Measurements from ENCODE around the gene SLC5A9. TPM values are rescaled to one million over a fixed set of nuclear protein-coding genes. Genes with fewer than 3 reads are reported as not detected.

SLC5A9 gene
- total RNA-seq (2012; rRNA removed), result not detected in 2 replicates

DNA sequence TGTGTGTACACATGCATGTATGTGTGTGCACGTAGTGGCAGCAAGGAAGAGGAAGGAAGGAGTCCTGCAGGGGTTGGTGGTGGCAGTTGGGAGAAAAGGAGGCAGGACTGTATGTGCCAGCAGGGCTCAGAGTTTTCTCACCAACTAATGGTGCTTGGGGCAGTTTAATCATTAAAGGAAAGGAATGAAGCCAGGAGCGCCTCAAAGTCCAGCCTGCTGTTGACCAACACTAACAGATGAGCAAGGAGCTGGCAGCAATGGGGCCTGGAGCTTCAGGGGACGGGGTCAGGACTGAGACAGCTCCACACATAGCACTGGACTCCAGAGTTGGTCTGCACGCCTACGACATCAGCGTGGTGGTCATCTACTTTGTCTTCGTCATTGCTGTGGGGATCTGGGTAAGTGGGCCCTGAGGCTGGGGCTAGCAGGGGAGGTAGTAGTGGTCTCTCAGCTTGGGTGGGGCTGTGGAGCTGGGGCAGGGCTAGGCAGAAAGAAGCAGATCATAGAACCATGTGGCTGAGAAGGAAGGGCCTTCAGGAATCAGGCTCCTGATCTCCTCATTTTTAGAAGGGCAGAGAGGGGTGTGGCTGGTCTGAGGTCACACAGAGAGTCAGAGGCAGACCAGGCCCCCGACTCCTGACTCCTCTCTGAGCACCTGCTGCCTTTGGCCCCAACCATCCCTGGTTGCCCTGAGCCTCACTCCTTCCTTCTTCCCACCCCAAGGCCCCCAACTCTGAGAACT is at the start of gene SLC5A9:
SLC5A9 (plus strand) TSS at position 216 of the 742 bp plus-strand sequence; CDS start at position 237, 21 bp downstream.
- no peaks in the 10 kb centered on the region for H3K36me3 ChIP-seq (ENCODE audit: insufficient read depth, low read length)
- no peak within 1 kb of the TSS for H3K9ac ChIP-seq (ENCODE audit: low read depth, low read length)

DNA sequence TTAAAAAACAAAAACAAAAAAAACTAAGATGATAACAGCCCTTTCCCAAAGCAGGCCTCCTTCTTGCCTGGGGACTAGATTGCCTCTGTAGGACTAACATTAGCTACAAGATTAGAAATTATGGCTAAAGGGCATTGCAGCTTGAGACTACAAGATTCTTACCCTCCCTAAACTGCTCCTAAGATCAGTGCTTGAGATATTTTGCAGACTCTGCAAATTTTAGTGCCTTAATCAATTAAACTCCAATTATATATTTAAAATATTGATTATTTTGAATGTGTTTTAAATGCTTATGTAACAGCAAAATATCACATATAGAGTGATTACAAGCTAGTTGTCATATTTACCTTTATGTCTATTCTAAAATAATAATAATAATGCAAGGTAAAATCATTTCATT is 47.4 kb upstream of the SLC5A9 start:
- no peak overlapping the region for H3K9ac ChIP-seq (ENCODE audit: low read depth, low read length)
- H3K4me1 ChIP-seq (ENCODE audit: control insufficient read depth, insufficient read depth, low read length), result no peaks in the 10 kb centered on the region
- no peaks in the 10 kb centered on the region for H3K36me3 ChIP-seq (ENCODE audit: insufficient read depth, low read length)
- no peak overlapping the region for H3K4me2 ChIP-seq (ENCODE audit: low read length)
- no peak overlapping the region for H3K4me3 ChIP-seq (ENCODE audit: low read length)
- peaks cover 5% of the 10 kb centered on the region for H3K27me3 ChIP-seq (ENCODE audit: control insufficient read depth, insufficient read depth, low read length)
- H3K9me3 ChIP-seq (replicated peaks; ENCODE audit: low read length), result no peaks in the 10 kb centered on the region

More for the DNA sequence above, at the start of gene SLC5A9:
- H3K27me3 ChIP-seq (ENCODE audit: control insufficient read depth, insufficient read depth, low read length), result no peaks in the 10 kb centered on the region
- H3K4me3 ChIP-seq (ENCODE audit: low read length), result no peak within 1 kb of the TSS
- H3K9me3 ChIP-seq (replicated peaks; ENCODE audit: low read length), result no peaks in the 10 kb centered on the region
- H3K4me1 ChIP-seq (ENCODE audit: control insufficient read depth, insufficient read depth, low read length), result no peaks in the 10 kb centered on the region
- no peak within 1 kb of the TSS for H3K4me2 ChIP-seq (ENCODE audit: low read length)

DNA sequence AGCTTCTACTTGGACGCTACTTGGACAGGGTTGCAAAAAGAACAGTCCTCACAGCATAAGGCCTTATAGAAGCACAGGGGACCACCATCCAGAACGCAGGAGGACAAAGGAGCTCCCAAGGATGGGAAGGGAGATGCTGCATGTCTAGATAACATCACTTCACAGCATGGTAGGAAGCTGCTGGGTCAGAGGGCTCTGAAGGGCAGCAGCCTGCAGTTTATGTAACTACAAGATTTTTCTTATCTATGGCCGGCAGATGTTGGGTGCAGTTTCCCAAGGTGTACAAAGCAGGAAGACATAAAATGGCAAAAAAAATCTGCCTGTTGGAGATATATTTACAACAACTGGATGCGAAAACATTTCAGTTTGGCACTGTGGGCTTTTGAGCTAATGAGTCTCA is 45.3 kb upstream of the SLC5A9 start:
- Histone ChIP-seq H3K4me2 (ENCODE audit: low read length) (no peak overlapping the region), H3K4me3 (ENCODE audit: low read length) (no peak overlapping the region), H3K27me3 (ENCODE audit: control insufficient read depth, insufficient read depth, low read length) (peaks cover 6% of the 10 kb centered on the region), H3K9ac (ENCODE audit: low read depth, low read length) (no peak overlapping the region), H3K9me3 (replicated peaks; ENCODE audit: low read length) (no peaks in the 10 kb centered on the region), H3K36me3 (ENCODE audit: insufficient read depth, low read length) (no peaks in the 10 kb centered on the region), H3K4me1 (ENCODE audit: control insufficient read depth, insufficient read depth, low read length) (no peaks in the 10 kb centered on the region)

DNA sequence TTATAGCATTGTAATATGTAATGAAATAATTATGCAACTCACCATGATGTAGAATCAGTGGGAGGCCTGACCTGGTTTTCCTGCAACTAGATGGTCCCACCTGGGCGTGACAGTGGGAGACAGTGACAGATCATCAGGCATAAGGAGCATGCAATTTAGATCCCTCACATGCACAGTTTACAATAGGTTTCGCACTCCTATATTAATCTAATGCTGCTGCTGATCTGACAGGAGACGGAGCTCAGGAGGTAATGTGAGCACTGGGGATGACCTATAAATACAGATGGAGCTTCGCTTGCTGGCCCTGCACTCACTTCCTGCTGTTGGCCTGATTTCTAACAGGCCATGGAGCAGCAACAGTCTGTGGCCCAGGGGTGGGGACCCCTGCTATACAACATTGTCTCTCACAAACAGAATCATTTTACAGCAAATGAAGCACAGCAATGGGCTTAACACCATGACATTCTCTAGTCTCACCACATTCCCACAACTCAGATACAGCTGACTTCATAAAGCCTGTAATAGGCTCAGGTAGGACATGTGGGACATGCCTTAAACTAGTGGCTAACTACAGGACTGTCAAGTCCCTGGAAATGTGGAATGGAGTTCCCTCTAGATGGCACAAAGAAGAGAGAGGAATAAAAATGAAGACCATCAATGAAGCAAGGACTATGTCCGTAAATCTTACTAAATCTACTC is 40.7 kb upstream of the SLC5A9 start:
- Histone ChIP-seq H3K9ac (ENCODE audit: low read depth, low read length) (no peak overlapping the region), H3K9me3 (replicated peaks; ENCODE audit: low read length) (peaks cover 1% of the 10 kb centered on the region), H3K36me3 (ENCODE audit: insufficient read depth, low read length) (no peaks in the 10 kb centered on the region), H3K27me3 (ENCODE audit: control insufficient read depth, insufficient read depth, low read length) (peaks cover 6% of the 10 kb centered on the region), H3K4me1 (ENCODE audit: control insufficient read depth, insufficient read depth, low read length) (no peaks in the 10 kb centered on the region), H3K4me2 (ENCODE audit: low read length) (no peak overlapping the region), H3K4me3 (ENCODE audit: low read length) (no peak overlapping the region)

DNA sequence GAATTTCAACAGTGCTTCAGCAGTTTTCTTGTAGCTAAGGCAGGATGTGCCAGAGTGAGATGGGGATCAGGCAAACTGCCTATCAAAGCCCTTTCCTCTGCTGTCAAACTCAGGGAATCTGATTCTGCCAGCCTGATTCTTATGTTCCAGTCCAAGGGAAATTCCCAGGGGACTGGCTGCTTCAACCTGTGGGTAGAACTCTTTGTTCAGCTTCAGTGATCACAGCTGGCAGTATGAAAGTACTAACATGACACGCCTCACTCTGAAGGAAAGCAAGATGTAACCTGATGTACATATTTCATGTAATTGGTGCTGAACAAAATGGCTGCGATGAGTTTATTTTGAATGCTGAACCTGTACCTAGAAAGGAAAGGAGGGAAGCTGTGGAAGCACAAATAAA is 40.1 kb upstream of the SLC5A9 start:
- Histone ChIP-seq H3K4me1 (ENCODE audit: control insufficient read depth, insufficient read depth, low read length) (no peaks in the 10 kb centered on the region), H3K27me3 (ENCODE audit: control insufficient read depth, insufficient read depth, low read length) (peaks cover 6% of the 10 kb centered on the region), H3K9me3 (replicated peaks; ENCODE audit: low read length) (peaks cover 4% of the 10 kb centered on the region), H3K36me3 (ENCODE audit: insufficient read depth, low read length) (no peaks in the 10 kb centered on the region), H3K9ac (ENCODE audit: low read depth, low read length) (no peak overlapping the region), H3K4me3 (ENCODE audit: low read length) (no peak overlapping the region), H3K4me2 (ENCODE audit: low read length) (no peak overlapping the region)

DNA sequence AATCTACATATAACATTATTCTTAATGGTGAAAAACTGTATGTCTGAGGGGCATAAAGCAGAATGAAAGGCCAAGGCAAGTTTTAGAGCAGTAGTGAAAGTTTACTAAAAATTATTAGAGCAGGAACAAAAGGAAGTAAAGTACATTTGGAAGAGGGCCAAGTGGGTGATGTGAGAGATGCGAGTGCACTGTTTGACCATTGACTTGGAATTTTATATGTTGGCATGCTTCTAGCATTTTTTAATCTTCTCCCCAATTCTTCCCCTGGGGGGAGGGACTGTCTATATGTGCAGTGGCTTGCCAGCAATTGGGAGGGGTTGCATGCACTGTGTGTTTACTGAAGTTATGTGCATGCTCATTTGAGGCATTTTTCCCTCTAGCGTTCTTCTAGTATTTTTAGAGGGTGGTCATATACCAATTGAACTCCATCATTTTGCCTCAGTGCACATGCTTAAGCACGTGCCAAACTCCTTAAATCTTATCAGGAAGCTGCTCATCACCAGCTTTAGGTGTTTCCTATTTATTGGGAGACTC is 36.1 kb upstream of the SLC5A9 start:
- Histone ChIP-seq H3K27me3 (ENCODE audit: control insufficient read depth, insufficient read depth, low read length) (no peaks in the 10 kb centered on the region), H3K4me3 (ENCODE audit: low read length) (no peak overlapping the region), H3K36me3 (ENCODE audit: insufficient read depth, low read length) (no peaks in the 10 kb centered on the region), H3K4me2 (ENCODE audit: low read length) (no peak overlapping the region), H3K9me3 (replicated peaks; ENCODE audit: low read length) (peaks cover 4% of the 10 kb centered on the region), H3K4me1 (ENCODE audit: control insufficient read depth, insufficient read depth, low read length) (no peaks in the 10 kb centered on the region), H3K9ac (ENCODE audit: low read depth, low read length) (no peak overlapping the region)

DNA sequence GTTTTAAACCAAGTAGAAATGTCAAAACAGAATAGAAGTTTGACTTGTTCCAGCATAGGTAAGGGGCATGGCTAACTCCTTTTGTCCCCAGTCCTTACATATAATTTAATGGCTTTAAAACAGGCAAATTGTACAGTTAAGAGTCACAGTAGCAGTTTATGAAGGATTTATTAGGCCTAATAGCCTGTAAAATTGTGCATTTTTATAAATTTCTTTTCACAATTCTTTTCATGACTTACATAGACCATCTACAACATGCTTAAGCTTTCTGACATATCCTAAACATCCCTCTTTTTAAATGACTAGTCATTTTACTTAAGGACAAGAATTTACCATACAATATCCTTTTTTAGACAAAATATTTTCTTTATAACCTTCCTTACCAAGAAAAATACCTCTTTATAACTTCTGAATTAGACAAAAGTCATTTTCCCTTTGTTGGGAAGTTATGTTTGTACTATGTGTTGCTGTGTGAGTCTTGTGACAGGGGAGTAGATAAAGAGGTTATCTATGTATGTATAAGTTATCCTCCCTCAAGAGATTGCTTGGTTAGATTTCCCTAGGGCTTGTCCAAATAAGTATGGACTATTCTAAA is 34.5 kb upstream of the SLC5A9 start:
- Histone ChIP-seq H3K27me3 (ENCODE audit: control insufficient read depth, insufficient read depth, low read length) (no peaks in the 10 kb centered on the region), H3K4me3 (ENCODE audit: low read length) (no peak overlapping the region), H3K9ac (ENCODE audit: low read depth, low read length) (no peak overlapping the region), H3K36me3 (ENCODE audit: insufficient read depth, low read length) (no peaks in the 10 kb centered on the region), H3K4me2 (ENCODE audit: low read length) (no peak overlapping the region), H3K9me3 (replicated peaks; ENCODE audit: low read length) (peaks cover 4% of the 10 kb centered on the region), H3K4me1 (ENCODE audit: control insufficient read depth, insufficient read depth, low read length) (no peaks in the 10 kb centered on the region)

DNA sequence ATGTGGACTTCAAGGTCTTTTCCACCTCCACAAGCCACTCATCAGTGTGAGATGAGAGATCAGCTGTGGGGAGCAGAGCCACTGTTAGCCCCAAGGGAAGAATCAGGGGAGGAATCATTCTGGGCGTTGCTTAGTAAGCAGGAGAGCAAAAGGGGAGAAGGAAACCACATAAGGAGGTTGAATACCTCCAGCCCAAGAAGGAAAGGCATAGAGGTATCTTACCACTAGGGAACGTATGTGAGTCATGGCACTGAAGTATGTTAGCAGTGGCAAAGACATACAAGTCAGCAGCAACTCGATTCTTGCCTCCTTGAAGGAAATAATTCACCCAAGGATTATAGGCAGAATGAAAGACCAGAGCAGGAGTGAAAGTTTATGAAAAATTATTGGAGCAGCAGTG is 31.6 kb upstream of the SLC5A9 start:
- Histone ChIP-seq H3K4me3 (ENCODE audit: low read length) (no peak overlapping the region), H3K4me2 (ENCODE audit: low read length) (no peak overlapping the region), H3K36me3 (ENCODE audit: insufficient read depth, low read length) (no peaks in the 10 kb centered on the region), H3K4me1 (ENCODE audit: control insufficient read depth, insufficient read depth, low read length) (no peaks in the 10 kb centered on the region), H3K9ac (ENCODE audit: low read depth, low read length) (no peak overlapping the region), H3K9me3 (replicated peaks; ENCODE audit: low read length) (peaks cover 4% of the 10 kb centered on the region), H3K27me3 (ENCODE audit: control insufficient read depth, insufficient read depth, low read length) (peaks cover 7% of the 10 kb centered on the region)

DNA sequence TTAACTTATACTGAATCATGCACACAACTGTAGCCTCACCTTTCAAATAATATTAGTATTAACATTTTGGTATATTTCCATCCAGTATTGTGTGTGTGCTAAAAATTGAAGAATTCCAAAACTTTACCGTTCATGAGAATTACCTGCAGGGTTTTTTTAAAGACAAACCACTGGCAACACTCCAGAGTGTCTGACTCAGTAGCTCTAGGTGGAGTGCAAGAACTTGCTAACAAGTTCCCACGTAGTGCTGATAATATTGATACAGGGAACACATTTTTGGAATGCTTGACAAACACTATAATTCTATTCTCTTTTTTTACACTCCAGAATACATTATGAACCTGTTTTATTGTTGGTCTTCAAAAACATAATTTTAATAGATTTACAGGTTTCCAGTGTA is 27.7 kb upstream of the SLC5A9 start:
- Histone ChIP-seq H3K4me1 (ENCODE audit: control insufficient read depth, insufficient read depth, low read length) (no peaks in the 10 kb centered on the region), H3K36me3 (ENCODE audit: insufficient read depth, low read length) (no peaks in the 10 kb centered on the region), H3K27me3 (ENCODE audit: control insufficient read depth, insufficient read depth, low read length) (peaks cover 14% of the 10 kb centered on the region), H3K9me3 (replicated peaks; ENCODE audit: low read length) (no peaks in the 10 kb centered on the region), H3K4me2 (ENCODE audit: low read length) (no peak overlapping the region), H3K4me3 (ENCODE audit: low read length) (no peak overlapping the region), H3K9ac (ENCODE audit: low read depth, low read length) (no peak overlapping the region)

DNA sequence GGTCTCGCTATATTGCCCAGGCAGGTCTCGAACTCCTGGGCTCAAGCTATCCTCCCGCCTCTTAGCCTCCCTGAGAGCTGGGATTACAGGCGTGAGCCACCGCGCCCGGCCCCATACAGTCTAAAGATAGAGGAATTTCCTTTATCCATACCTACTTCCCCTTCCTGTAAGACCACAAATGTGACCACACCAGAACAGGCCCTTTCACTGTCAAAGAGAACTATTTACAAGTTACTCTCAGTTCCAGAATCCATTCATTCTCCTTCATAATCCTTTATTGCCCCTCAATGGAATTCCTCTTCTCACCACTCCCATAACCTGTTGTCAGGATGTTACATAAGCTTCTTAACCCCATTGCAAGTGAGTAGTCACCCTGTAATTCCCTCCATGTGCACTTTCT is 26.3 kb upstream of the SLC5A9 start:
- no peaks in the 10 kb centered on the region for H3K36me3 ChIP-seq (ENCODE audit: insufficient read depth, low read length)
- H3K4me3 ChIP-seq (ENCODE audit: low read length), result no peak overlapping the region
- H3K9ac ChIP-seq (ENCODE audit: low read depth, low read length), result no peak overlapping the region
- H3K9me3 ChIP-seq (replicated peaks; ENCODE audit: low read length), result no peaks in the 10 kb centered on the region
- no peak overlapping the region for H3K4me2 ChIP-seq (ENCODE audit: low read length)
- H3K27me3 ChIP-seq (ENCODE audit: control insufficient read depth, insufficient read depth, low read length), result peaks cover 28% of the 10 kb centered on the region
- H3K4me1 ChIP-seq (ENCODE audit: control insufficient read depth, insufficient read depth, low read length), result peaks cover 5% of the 10 kb centered on the region

DNA sequence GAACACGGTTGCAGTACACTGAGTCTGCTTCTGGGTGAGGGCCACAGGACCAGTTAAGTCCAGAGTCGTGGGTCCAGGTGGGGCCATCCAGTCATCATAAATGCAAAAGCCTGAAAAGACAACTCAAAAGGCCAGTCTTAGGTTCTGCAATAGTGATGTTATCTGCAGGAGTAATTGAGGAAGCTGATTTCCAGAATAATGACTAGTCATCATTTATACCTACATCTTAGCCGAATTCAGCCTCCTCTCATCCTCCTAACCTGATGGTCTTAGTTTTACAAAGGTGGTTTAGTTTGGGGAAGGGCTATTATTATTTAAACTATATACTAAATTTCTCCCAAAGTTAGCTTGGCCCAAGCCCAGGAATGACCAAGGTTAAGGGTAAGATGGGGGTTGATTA is 23.5 kb upstream of the SLC5A9 start:
- H3K9ac ChIP-seq (ENCODE audit: low read depth, low read length), result no peak overlapping the region
- no peak overlapping the region for H3K4me2 ChIP-seq (ENCODE audit: low read length)
- no peaks in the 10 kb centered on the region for H3K36me3 ChIP-seq (ENCODE audit: insufficient read depth, low read length)
- H3K4me3 ChIP-seq (ENCODE audit: low read length), result no peak overlapping the region
- no peaks in the 10 kb centered on the region for H3K9me3 ChIP-seq (replicated peaks; ENCODE audit: low read length)
- H3K4me1 ChIP-seq (ENCODE audit: control insufficient read depth, insufficient read depth, low read length), result peaks cover 21% of the 10 kb centered on the region
- peaks cover 28% of the 10 kb centered on the region for H3K27me3 ChIP-seq (ENCODE audit: control insufficient read depth, insufficient read depth, low read length)
